NCI-H1048 (cell line): ENCODE data around the gene GGACT.

ENCODE experiments used
- DNase-seq: peaks from one replicate; lab custom pipeline; 2025; lab: John Stamatoyannopoulos, UW

Gene GGACT

DNA sequence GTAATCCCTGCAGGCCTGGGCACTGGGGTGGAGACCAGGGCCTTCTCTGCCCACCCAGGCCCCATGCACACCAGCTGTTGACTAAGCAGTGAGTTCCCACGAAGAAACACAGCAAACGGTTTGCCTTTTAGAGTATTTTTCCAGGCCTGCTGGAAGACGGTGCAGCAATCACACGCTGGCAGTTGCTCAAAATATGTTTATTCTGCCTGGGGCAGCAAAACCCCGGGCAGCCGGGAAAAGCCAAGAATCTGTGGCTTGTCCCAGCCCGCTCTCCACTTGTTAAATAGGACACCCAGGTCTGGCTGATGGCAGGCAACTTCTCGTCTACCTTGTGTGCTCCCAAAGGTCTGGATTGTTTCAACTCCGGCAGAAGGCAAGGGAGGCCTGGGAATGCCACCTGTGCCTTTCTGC is 40.8 kb downstream of the GGACT start:
- DNase-seq = no peak

GRCh38 chr13:100546713-100547405 is 41.7 kb downstream of the GGACT start:
- DNase-seq = no peak

- DNase-seq = no peak
These were observed 42.9 kb downstream of the GGACT start for GRCh38 chr13:100545684-100546061.

DNA sequence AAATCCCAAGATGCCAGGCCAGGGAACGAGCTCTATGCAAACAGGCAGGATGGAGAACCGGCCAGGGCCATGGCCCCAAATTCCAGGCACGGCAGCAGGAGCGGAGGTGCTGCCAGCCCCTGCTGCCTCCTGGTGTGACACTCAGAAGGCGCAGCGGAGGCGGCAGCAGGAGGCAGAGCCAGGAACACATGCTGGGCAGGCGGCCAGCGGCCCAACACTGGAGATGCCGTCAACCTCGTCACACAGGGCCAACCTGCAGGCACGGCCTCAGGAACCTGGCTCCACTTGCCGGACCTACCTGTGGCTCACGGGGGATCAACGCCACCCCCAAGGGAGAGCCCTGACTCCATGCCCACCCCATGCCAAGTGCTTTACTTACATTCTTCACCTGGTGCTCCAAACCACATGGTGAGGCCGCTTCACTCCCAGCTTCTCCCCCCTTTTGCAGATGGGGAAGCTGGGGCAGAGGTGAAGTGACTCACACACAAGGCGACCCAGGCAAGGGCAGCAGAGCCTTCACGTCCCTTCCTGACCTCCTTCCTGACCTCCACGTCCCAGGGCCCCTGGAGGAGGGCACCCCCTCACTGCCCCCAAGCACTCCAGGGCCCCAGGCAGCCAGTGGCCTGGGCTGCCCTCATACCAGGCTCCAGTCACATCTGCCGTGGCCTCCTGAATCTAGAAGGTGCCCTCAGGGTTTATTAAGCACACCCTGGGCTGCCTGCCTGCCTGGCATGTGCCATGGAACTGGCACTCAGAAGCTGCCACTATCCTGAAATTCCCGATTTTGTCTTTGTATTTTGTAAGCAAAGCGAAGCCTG is 43.5 kb downstream of the GGACT start:
- DNase-seq = no peak

DNA sequence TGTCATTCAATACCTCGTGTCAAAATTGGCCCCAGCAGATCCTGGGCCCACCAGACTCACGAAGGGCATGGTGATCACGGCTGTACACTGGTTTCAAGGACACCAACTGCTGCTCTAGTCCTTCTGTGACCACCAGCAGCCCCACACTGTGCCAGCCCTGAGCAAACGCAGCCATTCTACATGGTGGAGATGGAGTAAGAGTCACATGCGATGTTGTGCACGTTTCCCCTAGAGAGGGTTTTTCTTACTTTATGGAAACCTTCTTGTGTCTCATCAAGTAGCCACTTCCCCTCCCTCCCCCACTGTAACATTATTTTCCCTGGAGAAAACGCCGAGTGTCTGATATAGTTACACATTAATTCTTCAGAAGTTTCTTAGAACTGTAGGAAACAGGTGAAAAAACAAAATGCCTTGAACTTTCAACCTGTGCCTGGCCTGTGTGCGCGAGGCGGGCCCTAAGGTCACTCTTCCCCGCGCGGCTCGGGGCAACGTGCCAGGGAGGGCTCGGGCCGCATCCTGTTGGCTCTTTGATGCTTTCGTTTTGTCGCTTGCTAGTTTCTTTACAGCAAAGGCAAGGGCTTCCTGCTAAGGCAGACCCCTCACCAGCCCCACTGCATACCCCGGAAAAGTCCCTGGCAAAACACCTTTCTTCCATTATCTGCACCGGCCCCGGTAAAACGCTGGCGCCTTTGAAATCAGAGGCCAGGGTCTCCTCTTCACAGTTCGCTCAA is 44.6 kb downstream of the GGACT start:
- DNase-seq = no peak

- DNase-seq = no peak
These were observed 45.8 kb downstream of the GGACT start for GRCh38 chr13:100542826-100543156.

DNA sequence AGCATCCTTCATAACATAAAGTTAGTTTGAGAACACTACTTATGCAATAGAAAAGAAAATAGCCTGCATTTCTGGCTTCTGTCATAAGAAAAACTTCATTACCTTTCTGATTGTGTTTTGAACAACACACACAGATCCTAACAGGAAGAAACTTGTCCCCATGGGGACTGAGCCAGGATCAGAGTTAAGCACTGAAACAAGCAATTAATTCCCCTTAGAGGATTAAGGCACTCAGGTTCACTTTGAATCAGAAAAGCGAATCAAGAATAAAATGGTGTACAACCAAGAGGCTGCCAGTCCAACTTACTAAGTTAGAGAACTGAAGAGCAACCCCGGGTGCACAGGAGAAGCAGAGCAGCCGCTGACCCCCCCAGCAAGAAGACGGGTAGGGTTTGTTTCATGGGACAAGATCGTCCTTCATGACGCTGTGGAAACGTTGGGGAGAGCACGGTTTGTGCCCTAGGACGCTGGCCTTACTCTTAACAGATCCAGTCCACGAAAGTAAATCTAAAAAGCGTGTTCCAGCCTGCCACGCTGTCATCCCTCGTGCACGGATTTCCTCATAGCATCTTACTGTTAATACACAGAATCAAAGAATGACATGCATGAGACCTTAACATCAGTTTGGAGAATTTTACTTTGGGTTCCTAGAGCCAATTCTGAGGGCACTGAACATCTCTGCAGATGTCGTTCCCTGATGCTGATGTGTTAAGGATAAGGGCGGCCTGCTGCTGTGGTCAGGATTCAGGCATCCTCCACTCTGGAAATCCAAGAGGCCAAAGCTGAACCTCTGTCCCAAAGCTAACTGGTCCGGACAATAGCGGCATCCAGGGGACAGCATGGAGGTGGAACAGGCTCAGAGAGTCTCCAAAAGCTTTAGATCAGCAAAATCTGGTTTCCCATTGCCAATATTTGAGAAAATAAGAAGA is 46.4 kb downstream of the GGACT start:
- DNase-seq = no peak

- no peak for DNase-seq
These were observed 48.0 kb downstream of the GGACT start for GRCh38 chr13:100540621-100541020.

GRCh38 chr13:100537951-100538462 is 50.6 kb downstream of the GGACT start:
- DNase-seq = no peak

GRCh38 chr13:100537486-100537885 is 51.1 kb downstream of the GGACT start:
- DNase-seq = no peak

- DNase-seq = no peak
These were observed 51.9 kb downstream of the GGACT start for GRCh38 chr13:100536643-100537180.

DNA sequence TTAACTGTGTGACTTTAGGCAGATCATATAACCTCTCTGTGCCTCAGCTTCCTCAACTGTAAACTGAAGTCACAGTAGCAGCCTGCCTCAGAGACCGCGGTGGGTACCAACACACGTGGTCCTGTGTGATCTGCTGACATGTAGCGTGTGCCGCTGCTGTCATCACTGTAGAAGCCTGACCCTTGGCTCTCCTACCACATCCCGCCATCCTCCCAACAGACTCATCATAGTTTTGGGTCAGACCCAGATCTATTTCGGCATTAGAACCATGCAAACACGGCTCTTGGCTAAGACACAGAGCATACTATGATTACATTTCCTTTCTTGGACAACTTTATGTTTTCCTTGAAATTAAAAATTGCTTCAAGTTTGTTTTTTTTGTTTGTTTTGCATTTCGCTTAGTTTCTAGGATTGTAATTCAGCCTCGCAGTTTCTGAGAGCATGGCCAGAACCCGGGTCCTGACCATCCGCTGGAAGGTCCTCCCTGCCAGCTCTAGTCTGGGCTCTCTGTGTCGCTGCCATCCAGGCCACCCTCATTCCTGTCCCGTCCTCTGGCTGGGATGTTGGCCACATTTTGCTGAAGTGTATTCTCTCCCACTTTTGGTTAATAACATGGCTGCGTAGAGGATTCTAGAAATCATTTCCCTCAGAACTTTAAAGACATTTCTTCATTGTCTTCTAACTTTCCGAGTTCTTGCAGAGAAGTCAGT is 53.0 kb downstream of the GGACT start:
- no peak for DNase-seq

GRCh38 chr13:100534911-100535310 is 53.7 kb downstream of the GGACT start:
- DNase-seq = no peak

GRCh38 chr13:100534147-100534843 is 54.3 kb downstream of the GGACT start:
- DNase-seq = no peak

DNA sequence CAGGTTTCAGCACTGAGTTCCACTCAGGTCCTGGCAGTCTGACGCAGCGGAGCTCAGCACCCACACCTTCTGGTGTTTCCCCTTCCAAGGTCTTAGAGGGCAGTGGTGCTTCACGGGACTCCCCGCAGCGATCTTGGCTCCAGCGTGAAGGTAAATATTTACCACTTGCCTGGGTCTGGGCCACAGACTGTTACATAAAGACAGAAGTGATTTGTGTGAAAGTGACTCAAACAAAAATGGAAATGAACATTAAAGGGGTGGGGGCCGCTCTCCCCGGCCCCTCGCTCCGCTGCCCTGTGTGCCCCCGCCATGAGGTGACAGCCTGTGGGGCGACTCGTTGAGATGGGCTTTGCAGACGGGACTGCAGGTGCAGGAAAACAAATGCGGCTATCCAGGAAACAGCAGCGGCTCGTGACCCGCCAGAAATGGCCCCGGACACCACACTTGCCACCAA is 55.0 kb downstream of the GGACT start:
- no peak for DNase-seq

GRCh38 chr13:100532836-100533435 is 55.7 kb downstream of the GGACT start:
- no peak for DNase-seq

- no peak for DNase-seq
These were observed 56.4 kb downstream of the GGACT start for GRCh38 chr13:100532090-100532766.

GRCh38 chr13:100530671-100531213 is 57.8 kb downstream of the GGACT start:
- no peak for DNase-seq
